ENCODE results near the gene ASIC3.
"Not testable (repeated sequence)": the region's sequence is repeated elsewhere in the genome, so short reads cannot be mapped to it uniquely, and the experiment has no call there.

The ASIC3 gene

GRCh38 chr7:151014950-151015349 lies 33.4 kb upstream of the ASIC3 start:
- no peak for DNase-seq

GRCh38 chr7:151015967-151016366 lies 32.4 kb upstream of the ASIC3 start:
- DNase-seq = no peak

GRCh38 chr7:151016505-151016904 lies 31.8 kb upstream of the ASIC3 start:
- no peak for DNase-seq

- DNase-seq = no peak
Observed at GRCh38 chr7:151016942-151017341, 31.4 kb upstream of the ASIC3 start.

GRCh38 chr7:151017370-151017952 lies 30.9 kb upstream of the ASIC3 start:
- DNase-seq = no peak

GRCh38 chr7:151017953-151018420 lies 30.3 kb upstream of the ASIC3 start:
- DNase-seq = peak; percentile 40

GRCh38 chr7:151018421-151019129 lies 29.8 kb upstream of the ASIC3 start:
- no peak for DNase-seq

GRCh38 chr7:151019130-151019447 lies 29.2 kb upstream of the ASIC3 start:
- DNase-seq = no peak

GRCh38 chr7:151020231-151020630 lies 28.1 kb upstream of the ASIC3 start:
- no peak for DNase-seq

- DNase-seq = no peak
Observed at GRCh38 chr7:151023232-151023631, 25.1 kb upstream of the ASIC3 start.

- DNase-seq = no peak
Observed at GRCh38 chr7:151024435-151025056, 23.8 kb upstream of the ASIC3 start, which contains the start of gene ATG9B. Gene ATG9B (minus strand): TSS chr7:151024494. CDS start chr7:151024423, 71 bp downstream.

- DNase-seq = no peak
Observed at GRCh38 chr7:151025924-151026671, 22.2 kb upstream of the ASIC3 start.

GRCh38 chr7:151026771-151027727 lies 21.3 kb upstream of the ASIC3 start:
- DNase-seq = not testable (repeated sequence)

- not testable (repeated sequence) for DNase-seq
Observed at GRCh38 chr7:151027728-151028130, 20.6 kb upstream of the ASIC3 start.

GRCh38 chr7:151028131-151028947 lies 20.0 kb upstream of the ASIC3 start, which contains the start of gene ABCB8:
Gene ABCB8 (plus strand): TSS chr7:151028450. CDS start chr7:151028516, 66 bp downstream.
- peak; percentile 99 for DNase-seq

- no peak for DNase-seq
Observed at GRCh38 chr7:151028948-151029501, 19.3 kb upstream of the ASIC3 start.

- DNase-seq = no peak
Observed at GRCh38 chr7:151031011-151031410, 17.3 kb upstream of the ASIC3 start.

GRCh38 chr7:151032936-151033863 lies 15.1 kb upstream of the ASIC3 start:
- DNase-seq = no peak

- no peak for DNase-seq
Observed at GRCh38 chr7:151033864-151034249, 14.5 kb upstream of the ASIC3 start.

Measured in kidney glomerular epithelial cell (primary cell).